NB4 (cell line): ENCODE data around the gene SMIM35.

ENCODE experiments used
- CTCF ChIP-seq: IDR thresholded peaks from one replicate; pipeline ENCODE4 v1.5.1; 2012; ENCODE audit warnings: low read depth, low read length
- MYC ChIP-seq: IDR thresholded peaks from 2 replicates; pipeline ENCODE4 v1.6.1; 2011; ENCODE audit warnings: low read depth, low read length
- POLR2A ChIP-seq: IDR thresholded peaks from 2 replicates; pipeline ENCODE4 v1.6.1; 2011; ENCODE audit warnings: mild to moderate bottlenecking; ENCODE audit not compliant: insufficient read length; ENCODE audit errors: extremely low read depth
- TF ChIP-seq, protein P1 (sequence below): IDR thresholded peaks from 2 replicates; pipeline ENCODE4 v1.6.1; 2011; ENCODE audit warnings: low read depth, low read length

DNA sequence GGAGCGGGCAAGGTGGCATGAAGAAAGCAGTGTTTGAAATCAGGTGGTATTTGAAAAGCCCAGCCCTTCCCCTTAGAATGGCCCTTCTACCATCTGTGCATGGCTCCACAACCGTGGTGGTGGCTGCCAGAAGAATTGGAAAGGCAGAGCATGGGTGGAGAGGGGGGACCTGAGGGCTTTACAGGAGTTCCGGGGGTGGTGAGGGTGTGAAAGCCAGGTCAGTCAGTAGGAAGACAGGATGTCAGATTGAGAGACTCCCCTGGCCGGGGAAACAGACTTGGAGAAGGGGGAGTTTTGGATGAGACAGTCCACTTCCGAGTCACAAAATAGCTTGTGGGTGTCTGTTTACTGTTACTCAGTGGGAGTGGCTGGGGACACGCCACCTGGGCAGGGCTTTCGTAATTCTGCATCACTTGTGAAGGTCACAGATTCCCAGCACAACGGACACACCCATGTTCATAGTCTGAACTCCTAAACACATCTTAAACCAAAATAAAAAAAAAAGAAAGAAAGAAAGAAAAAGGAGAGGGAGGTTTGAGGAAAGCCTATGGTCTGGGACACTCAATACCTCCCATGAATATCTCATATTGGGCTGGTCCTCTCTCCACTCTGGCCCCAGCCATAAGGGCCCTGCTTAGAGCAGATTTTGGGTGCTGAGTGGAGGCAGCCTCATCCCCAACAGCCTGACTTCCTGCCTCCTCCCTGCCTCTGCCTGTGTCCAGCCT, 24.4 kb upstream of the SMIM35 start:
- TF ChIP-seq CTCF = no peak
- no peak for TF ChIP-seq POLR2A
- TF ChIP-seq, protein P1, sequence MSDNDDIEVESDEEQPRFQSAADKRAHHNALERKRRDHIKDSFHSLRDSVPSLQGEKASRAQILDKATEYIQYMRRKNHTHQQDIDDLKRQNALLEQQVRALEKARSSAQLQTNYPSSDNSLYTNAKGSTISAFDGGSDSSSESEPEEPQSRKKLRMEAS = no peak
- no peak for TF ChIP-seq MYC
